ENCODE data around the gene NTN1.

- TF ChIP-seq CTCF (conservative IDR thresholded peaks at IDR 0.05): no peak
- no peak for TF ChIP-seq ZFX (IDR thresholded peaks at IDR 0.05)
Observed at GRCh38 chr17:9032583-9032982, 11.3 kb downstream of the NTN1 start.

Measured in C4-2B (cell line).